SK-N-MC (cell line): ENCODE results near the gene MCU.

Experiments used
- EZH2 ChIP-seq: fragments of 200-600 bp; sonication (generic); IDR thresholded peaks from one replicate; pipeline ENCODE4 v1.6.1; 2017; ENCODE audit warnings: antibody characterized with exemption
- FOXP2 ChIP-seq: optimal IDR thresholded peaks from 2 replicates; pipeline ENCODE3; 2011; ENCODE audit warnings: mild to moderate bottlenecking, moderate library complexity; ENCODE audit not compliant: insufficient read depth; ENCODE audit errors: extremely low read length, control extremely low read depth
- POLR2AphosphoS5 ChIP-seq: IDR thresholded peaks from 2 replicates; pipeline ENCODE4 v1.6.1; 2012; ENCODE audit warnings: mild to moderate bottlenecking, low read depth, low read length, borderline replicate concordance

GRCh38 chr10:72796042-72796441 is 104.1 kb downstream of the MCU start:
- TF ChIP-seq EZH2 (no peak), POLR2AphosphoS5 (no peak), FOXP2 (no peak)
